Activated CD4-positive, alpha-beta memory T cell treated with anti-CD3 and anti-CD28 coated beads, Interleukin-2, amount 10 ng/mL, durations not matched to agents 7 days and 5 days (primary cell): ENCODE data around the gene CABP7. TPM values are rescaled to one million over a fixed set of nuclear protein-coding genes. Genes with fewer than 3 reads are reported as not detected.

Source experiments
- CTCF ChIA-PET: fragments of 350-600 bp; sonication (Branson Sonifier 250); formaldehyde crosslinking; loops from one replicate; lab custom pipeline; 2021; ENCODE audit warnings: antibody characterized with exemption, inconsistent platforms; lab: Charles Lee
- POLR2A ChIA-PET: fragments of 350-600 bp; sonication (Branson Sonifier 250); formaldehyde crosslinking; loops from one replicate; lab custom pipeline; 2021; ENCODE audit warnings: antibody characterized with exemption; lab: Charles Lee
- DNase-seq: peaks from one replicate; pipeline ENCODE4 v3.0.0-alpha.2; 2020
- H3K27ac Mint-ChIP-seq: one replicate; pipeline ENCODE4 v1.8.0; 2021; ENCODE audit warnings: mild to moderate bottlenecking, mixed read lengths
- H3K27me3 Mint-ChIP-seq: one replicate; pipeline ENCODE4 v1.8.0; 2021; ENCODE audit warnings: mixed read lengths
- H3K36me3 Mint-ChIP-seq: one replicate; pipeline ENCODE4 v1.8.0; 2021; ENCODE audit warnings: low read depth, mixed read lengths
- H3K4me1 Mint-ChIP-seq: one replicate; pipeline ENCODE4 v1.8.0; 2021; ENCODE audit warnings: mixed read lengths
- H3K4me3 Mint-ChIP-seq: one replicate; pipeline ENCODE4 v1.8.0; 2021; ENCODE audit warnings: mild to moderate bottlenecking, mixed read lengths
- H3K9me3 Mint-ChIP-seq: one replicate; pipeline ENCODE4 v1.8.0; 2021; ENCODE audit warnings: mixed read lengths
- total RNA-seq, 2 experiments: library from RNA; stranded (reverse); gene quantifications; one replicate each; pipeline ENCODE4 v1.2.3, GENCODE V29; 2021

The CABP7 gene
- total RNA-seq, 2 experiments from 2014 or later, result 0.08 to 0.13 TPM

GRCh38 chr22:29693161-29693560 is 26.6 kb upstream of the CABP7 start:
- Mint-ChIP-seq H3K36me3 (peaks cover 10% of the 10 kb centered on the region), H3K27ac (no peak overlapping the region), H3K4me1 (peaks cover 2% of the 10 kb centered on the region), H3K4me3 (no peak overlapping the region), H3K9me3 (no peaks in the 10 kb centered on the region), H3K27me3 (no peaks in the 10 kb centered on the region)
- DNase-seq, result no peak
- ChIA-PET POLR2A (no interaction called here), CTCF (interaction anchor here (0.6 kb wide), 1 partner anchor 287 kb away, joined by 4 read pairs; no protein-coding TSS in a partner anchor)

- no peaks in the 10 kb centered on the region for H3K27me3 Mint-ChIP-seq
- H3K4me1 Mint-ChIP-seq, result peaks cover 2% of the 10 kb centered on the region
- no peak overlapping the region for H3K4me3 Mint-ChIP-seq
- no peak overlapping the region for H3K27ac Mint-ChIP-seq
- no peak for DNase-seq
- no peaks in the 10 kb centered on the region for H3K9me3 Mint-ChIP-seq
- ChIA-PET POLR2A (no interaction called here), CTCF (interaction anchor here (0.6 kb wide), 1 partner anchor 288 kb away, joined by 4 read pairs; no protein-coding TSS in a partner anchor)
- peaks cover 7% of the 10 kb centered on the region for H3K36me3 Mint-ChIP-seq
Measured at GRCh38 chr22:29693671-29694070, 26.1 kb upstream of the CABP7 start.

DNA sequence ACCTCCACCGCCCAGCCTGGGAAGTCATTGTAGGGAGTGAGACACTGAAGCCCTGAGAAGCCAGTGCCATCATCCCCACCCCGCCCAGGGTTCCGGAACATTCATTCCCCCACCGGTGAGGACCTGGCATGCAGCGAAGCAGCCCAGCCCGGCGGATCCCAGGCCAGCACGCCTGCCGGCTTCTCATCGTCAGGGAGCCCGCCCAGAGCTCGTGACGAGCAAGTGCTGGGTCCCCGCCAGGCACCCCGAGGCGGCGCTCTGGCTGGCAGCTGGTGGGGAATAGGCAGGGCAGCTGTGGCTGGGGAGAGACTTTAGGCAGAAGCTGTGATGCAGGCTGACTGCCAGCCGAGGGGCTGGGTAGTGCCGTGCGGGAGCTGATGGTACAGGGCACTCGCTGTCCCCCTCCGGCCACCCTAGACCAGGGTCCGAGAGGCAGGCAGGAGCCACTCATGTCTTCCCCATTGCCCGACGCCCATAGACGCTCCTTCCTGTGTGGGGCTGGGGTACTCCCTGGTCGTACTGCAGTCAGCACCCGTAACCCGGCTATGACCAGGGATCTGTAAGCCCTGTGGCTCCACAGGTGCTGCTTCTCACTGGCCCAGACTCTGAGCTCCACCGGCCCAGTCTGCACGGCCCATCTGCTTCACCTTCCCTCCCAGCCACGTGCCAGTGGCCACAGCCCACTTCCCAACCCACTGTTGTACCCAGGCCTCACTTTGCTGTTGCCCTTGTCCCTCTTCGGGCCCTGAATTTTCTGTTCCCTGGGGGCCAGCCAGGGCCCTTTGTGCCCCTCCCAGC is 24.5 kb upstream of the CABP7 start:
- Mint-ChIP-seq H3K36me3 (peaks cover 7% of the 10 kb centered on the region), H3K9me3 (no peaks in the 10 kb centered on the region), H3K27ac (no peak overlapping the region), H3K4me1 (peaks cover 4% of the 10 kb centered on the region), H3K4me3 (no peak overlapping the region), H3K27me3 (no peaks in the 10 kb centered on the region)
- DNase-seq, result no peak
- POLR2A ChIA-PET, result no interaction called here
- CTCF ChIA-PET, result interaction anchor here (1.1 kb wide), 1 partner anchor 10 kb away, joined by 3 read pairs; no protein-coding TSS in a partner anchor

GRCh38 chr22:29697853-29698598 is 21.8 kb upstream of the CABP7 start:
- H3K27me3 Mint-ChIP-seq, result no peaks in the 10 kb centered on the region
- ChIA-PET POLR2A (no interaction called here), CTCF (interaction anchor here (0.7 to 1.0 kb wide), 2 partner anchors 8 to 73 kb away, joined by 3 read pairs; no protein-coding TSS in a partner anchor)
- no peaks in the 10 kb centered on the region for H3K9me3 Mint-ChIP-seq
- H3K27ac Mint-ChIP-seq, result no peak overlapping the region
- peaks cover 22% of the 10 kb centered on the region for H3K4me1 Mint-ChIP-seq
- no peak for DNase-seq
- no peak overlapping the region for H3K4me3 Mint-ChIP-seq
- peaks cover 7% of the 10 kb centered on the region for H3K36me3 Mint-ChIP-seq

DNA sequence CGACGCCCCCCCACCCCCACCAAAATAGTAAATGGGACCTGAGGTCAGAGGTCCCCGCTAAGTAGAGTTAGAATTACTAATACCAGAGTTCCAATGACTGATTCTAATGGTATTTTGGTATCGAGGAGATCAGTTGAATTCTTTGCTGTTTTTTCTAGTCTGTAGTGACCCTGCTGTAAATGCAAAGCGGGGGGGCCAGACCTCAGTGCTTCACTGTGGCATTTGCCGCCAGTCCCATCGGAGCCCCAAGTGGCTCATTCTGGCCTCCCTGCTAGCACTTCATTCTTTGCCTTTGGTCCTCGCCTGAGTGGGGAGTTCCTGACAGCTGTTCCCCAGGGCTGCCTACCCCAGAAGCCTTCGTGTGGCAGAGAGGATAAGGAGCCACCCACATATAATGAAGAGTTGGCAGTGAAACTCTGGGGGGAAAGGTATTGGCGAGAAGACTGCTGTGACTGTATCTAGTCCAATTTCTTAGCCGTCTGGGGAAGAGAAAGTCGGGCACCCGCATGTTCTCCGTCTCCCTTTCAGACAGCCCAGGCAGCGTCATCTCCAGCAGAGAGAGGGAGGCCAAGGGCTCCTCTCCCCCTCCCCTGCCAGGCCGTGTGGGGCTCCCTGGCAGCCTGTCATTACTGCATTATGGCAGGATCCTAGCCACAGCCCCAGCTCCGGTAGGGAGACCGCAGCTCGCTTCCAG is 19.4 kb upstream of the CABP7 start:
- H3K27ac Mint-ChIP-seq, result peak overlapping the region; percentile 65
- no peaks in the 10 kb centered on the region for H3K27me3 Mint-ChIP-seq
- no peak overlapping the region for H3K4me3 Mint-ChIP-seq
- CTCF ChIA-PET, result interaction anchor here (1.3 to 2.3 kb wide), 4 partner anchors 11 to 305 kb away, joined by 4 to 16 read pairs (median 8); no protein-coding TSS in a partner anchor
- no peaks in the 10 kb centered on the region for H3K9me3 Mint-ChIP-seq
- peaks cover 24% of the 10 kb centered on the region for H3K4me1 Mint-ChIP-seq
- POLR2A ChIA-PET, result no interaction called here
- peaks cover 5% of the 10 kb centered on the region for H3K36me3 Mint-ChIP-seq
- DNase-seq, result no peak

- H3K9me3 Mint-ChIP-seq, result no peaks in the 10 kb centered on the region
- H3K36me3 Mint-ChIP-seq, result peaks cover 5% of the 10 kb centered on the region
- no peak overlapping the region for H3K4me3 Mint-ChIP-seq
- DNase-seq, result no peak
- ChIA-PET POLR2A (no interaction called here), CTCF (interaction anchor here (1.0 to 2.3 kb wide), 11 partner anchors 11 to 388 kb away, joined by 3 to 16 read pairs (median 4); no protein-coding TSS in a partner anchor)
- H3K4me1 Mint-ChIP-seq, result peaks cover 24% of the 10 kb centered on the region
- H3K27ac Mint-ChIP-seq, result peak overlapping the region; percentile 65
- H3K27me3 Mint-ChIP-seq, result no peaks in the 10 kb centered on the region
Measured at GRCh38 chr22:29700900-29701154, 19.0 kb upstream of the CABP7 start.

GRCh38 chr22:29701155-29701999 is 18.4 kb upstream of the CABP7 start:
- peaks cover 24% of the 10 kb centered on the region for H3K4me1 Mint-ChIP-seq
- H3K9me3 Mint-ChIP-seq, result no peaks in the 10 kb centered on the region
- DNase-seq, result peak; percentile 50
- no peak overlapping the region for H3K4me3 Mint-ChIP-seq
- peaks cover 4% of the 10 kb centered on the region for H3K36me3 Mint-ChIP-seq
- peak overlapping the region; percentile 65 for H3K27ac Mint-ChIP-seq
- CTCF ChIA-PET, result interaction anchor here (0.7 to 2.3 kb wide), 16 partner anchors 10 to 621 kb away, joined by 3 to 16 read pairs (median 4); no protein-coding TSS in a partner anchor
- POLR2A ChIA-PET, result interaction anchor here (0.8 kb wide), 1 partner anchor 97 kb away, joined by 3 read pairs; no protein-coding TSS in a partner anchor
- H3K27me3 Mint-ChIP-seq, result no peaks in the 10 kb centered on the region

DNA sequence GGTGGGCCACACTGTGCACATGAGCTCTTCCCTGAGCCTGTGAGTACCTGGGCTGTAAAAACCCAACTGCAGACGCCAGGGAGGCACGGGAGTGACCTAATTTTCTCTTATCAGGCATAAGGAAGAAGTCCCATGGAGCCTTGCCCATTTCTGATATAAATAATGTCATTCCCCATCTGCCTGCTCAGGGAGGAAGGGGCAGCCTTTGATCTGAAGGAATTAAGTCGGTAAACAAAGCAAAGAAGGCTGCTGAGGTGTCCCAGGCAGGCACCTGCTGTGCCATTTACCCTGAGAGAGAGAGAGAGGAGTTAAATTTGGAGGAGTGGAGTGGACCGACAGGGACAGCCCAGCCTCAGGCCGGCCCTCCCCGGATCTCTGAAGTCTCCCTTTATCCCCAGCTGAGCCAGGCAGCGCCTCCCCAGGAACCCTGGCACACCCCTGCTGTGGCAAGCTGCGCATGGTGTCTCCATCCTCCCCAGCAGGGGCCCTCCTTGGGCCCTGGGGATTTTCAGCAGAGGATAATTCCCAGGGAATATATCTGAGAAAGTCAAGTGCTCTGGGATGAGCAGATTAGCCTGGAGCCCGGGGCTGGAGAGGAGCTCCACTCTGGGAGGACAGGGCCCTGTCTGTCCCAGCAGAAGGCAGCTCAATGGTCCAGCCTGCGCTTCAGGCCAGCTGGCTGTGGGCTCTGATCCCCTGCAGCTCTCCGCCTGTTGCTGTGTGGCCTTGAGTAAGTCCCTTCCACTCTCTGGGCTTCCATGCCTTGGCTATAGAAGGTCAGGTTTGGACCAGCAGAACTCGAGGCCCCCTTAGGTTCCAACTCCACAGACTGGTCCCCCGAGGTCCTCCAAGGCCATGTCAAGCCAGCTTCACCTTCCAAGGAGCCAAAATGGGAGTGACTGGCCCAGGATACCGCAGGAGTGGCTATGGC is 17.5 kb upstream of the CABP7 start:
- ChIA-PET CTCF (interaction anchor here (0.7 to 2.3 kb wide), 14 partner anchors 9 to 620 kb away, joined by 3 to 16 read pairs (median 4); no protein-coding TSS in a partner anchor), POLR2A (interaction anchor here (0.8 kb wide), 1 partner anchor 98 kb away, joined by 3 read pairs; no protein-coding TSS in a partner anchor)
- Mint-ChIP-seq H3K27me3 (no peaks in the 10 kb centered on the region), H3K4me1 (peaks cover 24% of the 10 kb centered on the region), H3K4me3 (no peak overlapping the region), H3K36me3 (no peaks in the 10 kb centered on the region), H3K27ac (peak overlapping the region; percentile 65), H3K9me3 (no peaks in the 10 kb centered on the region)
- no peak for DNase-seq

GRCh38 chr22:29702931-29703501 is 16.8 kb upstream of the CABP7 start:
- Mint-ChIP-seq H3K4me1 (peaks cover 24% of the 10 kb centered on the region), H3K27ac (no peak overlapping the region), H3K36me3 (no peaks in the 10 kb centered on the region), H3K9me3 (no peaks in the 10 kb centered on the region), H3K27me3 (no peaks in the 10 kb centered on the region), H3K4me3 (no peak overlapping the region)
- POLR2A ChIA-PET, result no interaction called here
- no peak for DNase-seq
- CTCF ChIA-PET, result interaction anchor here (0.6 to 2.3 kb wide), 3 partner anchors 78 to 303 kb away, joined by 3 to 9 read pairs (median 6); no protein-coding TSS in a partner anchor

GRCh38 chr22:29703569-29704195 is 16.1 kb upstream of the CABP7 start:
- ChIA-PET CTCF (interaction anchor here (0.6 kb wide), 1 partner anchor 78 kb away, joined by 3 read pairs; no protein-coding TSS in a partner anchor), POLR2A (no interaction called here)
- no peak for DNase-seq
- Mint-ChIP-seq H3K4me3 (no peak overlapping the region), H3K27ac (no peak overlapping the region), H3K36me3 (no peaks in the 10 kb centered on the region), H3K4me1 (peaks cover 24% of the 10 kb centered on the region), H3K9me3 (no peaks in the 10 kb centered on the region), H3K27me3 (no peaks in the 10 kb centered on the region)
